Smooth muscle cell (in vitro differentiated cells): ENCODE measurements around the gene CD9. TPM values are rescaled to one million over a fixed set of nuclear protein-coding genes. Genes with fewer than 3 reads are reported as not detected.
A peak's percentile ranks its signal among the peaks of the same experiment; 100 is the strongest.

Experiments
- DNase-seq: peaks from one replicate; lab custom pipeline; 2025; ENCODE audit not compliant: unreplicated experiment; lab: John Stamatoyannopoulos, UW
- H2AFZ ChIP-seq: fragments of 200-600 bp; sonication (generic); 2 replicates; pipeline ENCODE4 v1.6.0; 2016; ENCODE audit warnings: antibody characterized with exemption, low read depth, mild to moderate bottlenecking
- H3F3A ChIP-seq: fragments of 200-600 bp; sonication (generic); 2 replicates; pipeline ENCODE4 v1.6.0; 2017; ENCODE audit warnings: antibody characterized with exemption, low read depth
- H3K27ac ChIP-seq: fragments of 200-600 bp; sonication (generic); 2 replicates; pipeline ENCODE4 v1.5.1; 2016; ENCODE audit warnings: low read depth, mild to moderate bottlenecking
- H3K27me3 ChIP-seq: fragments of 200-600 bp; sonication (generic); 2 replicates; pipeline ENCODE4 v1.6.1; 2016; ENCODE audit warnings: low read depth, mild to moderate bottlenecking
- H3K36me3 ChIP-seq: fragments of 200-600 bp; sonication (generic); 2 replicates; pipeline ENCODE4 v1.5.1; 2016; ENCODE audit warnings: low read depth
- H3K4me1 ChIP-seq: fragments of 200-600 bp; sonication (generic); 2 replicates; pipeline ENCODE4 v1.5.1; 2016; ENCODE audit warnings: low read depth
- H3K4me2 ChIP-seq: fragments of 200-600 bp; sonication (generic); 2 replicates; pipeline ENCODE4 v1.6.0; 2016; ENCODE audit warnings: mild to moderate bottlenecking
- H3K4me3 ChIP-seq: fragments of 200-600 bp; sonication (generic); 2 replicates; pipeline ENCODE4 v1.5.1; 2016; ENCODE audit warnings: mild to moderate bottlenecking
- H3K79me2 ChIP-seq: fragments of 200-600 bp; sonication (generic); 2 replicates; pipeline ENCODE4 v1.6.0; 2016; ENCODE audit warnings: low read depth, mild to moderate bottlenecking
- H3K9ac ChIP-seq: fragments of 200-600 bp; sonication (generic); 2 replicates; pipeline ENCODE4 v1.6.0; 2016; ENCODE audit warnings: low read depth
- H3K9me3 ChIP-seq: fragments of 200-600 bp; sonication (generic); replicated peaks from 2 replicates; pipeline ENCODE4 v1.5.1; 2016; ENCODE audit warnings: low read depth
- H4K20me1 ChIP-seq: fragments of 200-600 bp; sonication (generic); 2 replicates; pipeline ENCODE4 v1.6.0; 2016; ENCODE audit warnings: low read depth
- CTCF ChIP-seq: fragments of 200-600 bp; sonication (generic); IDR thresholded peaks from 2 replicates; pipeline ENCODE4 v1.5.1; 2017; ENCODE audit warnings: borderline replicate concordance, mild to moderate bottlenecking, antibody characterized with exemption; ENCODE audit not compliant: insufficient read depth, poor library complexity, severe bottlenecking
- WGBS: methylation state at CpG from one replicate; pipeline ENCODE4 v1.1.7; 2016; ENCODE audit warnings: low lambda C conversion rate; 5-methylcytosine and 5-hydroxymethylcytosine counted together
- polyA plus RNA-seq: library from polyadenylated mRNA; unstranded; fragments of >200 nt; fragmentation: Nextera tagmentation; extraction: Ambion mirVana; gene quantifications from 2 replicates; pipeline ENCODE4 v1.2.1, GENCODE V29; 2016
- total RNA-seq: library from RNA; depleted of rRNA; stranded (reverse); fragments of >200 nt; gene quantifications from 2 replicates; pipeline ENCODE4 v1.2.3, GENCODE V29; 2014

The CD9 gene
- total and polyA plus RNA-seq, 2 experiments from 2014 or later: 144 to 207 TPM

- 81% methylated on average over 2 of the region's 2 CpGs for WGBS
These were observed 49.4 kb downstream of the CD9 start for GRCh38 chr12:6249580-6249979.

GRCh38 chr12:6250343-6250742 is 50.1 kb downstream of the CD9 start:
- Histone ChIP-seq H3K9me3 (no peaks in the 10 kb centered on the region), H3K27me3 (no peaks in the 10 kb centered on the region), H3K36me3 (no peaks in the 10 kb centered on the region), H3K9ac (no peak overlapping the region), H3K4me3 (no peak overlapping the region), H2AFZ (peak overlapping the region; percentile 28), H3K4me2 (peak overlapping the region; percentile 37), H4K20me1 (no peaks in the 10 kb centered on the region), H3F3A (no peaks in the 10 kb centered on the region), H3K27ac (no peak overlapping the region), H3K79me2 (no peaks in the 10 kb centered on the region), H3K4me1 (no peaks in the 10 kb centered on the region)
- 35% methylated on average over 5 of the region's 5 CpGs for WGBS
- no peak for DNase-seq
- no peak for TF ChIP-seq CTCF

More at GRCh38 chr12:6249580-6249979, 49.4 kb downstream of the CD9 start:
- Histone ChIP-seq H3K9ac (no peak overlapping the region), H3K4me3 (no peak overlapping the region), H3F3A (no peaks in the 10 kb centered on the region), H3K4me1 (no peaks in the 10 kb centered on the region), H3K27me3 (no peaks in the 10 kb centered on the region), H3K4me2 (no peak overlapping the region), H4K20me1 (no peaks in the 10 kb centered on the region), H3K9me3 (no peaks in the 10 kb centered on the region), H2AFZ (no peak overlapping the region), H3K79me2 (no peaks in the 10 kb centered on the region), H3K27ac (no peak overlapping the region), H3K36me3 (no peaks in the 10 kb centered on the region)
- no peak for DNase-seq
- no peak for TF ChIP-seq CTCF

- no peaks in the 10 kb centered on the region for H3K4me1 ChIP-seq
- H3K4me2 ChIP-seq: no peak overlapping the region
- TF ChIP-seq CTCF: no peak
- no peaks in the 10 kb centered on the region for H3K79me2 ChIP-seq
- no peaks in the 10 kb centered on the region for H3K36me3 ChIP-seq
- no peak for DNase-seq
- H3F3A ChIP-seq: no peaks in the 10 kb centered on the region
- H3K27ac ChIP-seq: no peak overlapping the region
- WGBS: 81% methylated on average over 6 of the region's 6 CpGs
- no peaks in the 10 kb centered on the region for H3K27me3 ChIP-seq
- H3K9ac ChIP-seq: no peak overlapping the region
- no peak overlapping the region for H2AFZ ChIP-seq
- no peaks in the 10 kb centered on the region for H3K9me3 ChIP-seq
- H3K4me3 ChIP-seq: no peak overlapping the region
- H4K20me1 ChIP-seq: no peaks in the 10 kb centered on the region
These were observed 53.1 kb downstream of the CD9 start for GRCh38 chr12:6253278-6253677.

GRCh38 chr12:6254491-6254890 is 54.3 kb downstream of the CD9 start:
- no peak overlapping the region for H3K9ac ChIP-seq
- no peak for DNase-seq
- no peaks in the 10 kb centered on the region for H3K36me3 ChIP-seq
- H3K79me2 ChIP-seq: no peaks in the 10 kb centered on the region
- H2AFZ ChIP-seq: no peak overlapping the region
- H3K27me3 ChIP-seq: no peaks in the 10 kb centered on the region
- no peaks in the 10 kb centered on the region for H4K20me1 ChIP-seq
- WGBS: 98% methylated on average over 8 of the region's 8 CpGs
- H3K4me3 ChIP-seq: no peak overlapping the region
- no peaks in the 10 kb centered on the region for H3K9me3 ChIP-seq
- H3K4me1 ChIP-seq: no peaks in the 10 kb centered on the region
- no peak overlapping the region for H3K27ac ChIP-seq
- H3K4me2 ChIP-seq: no peak overlapping the region
- H3F3A ChIP-seq: no peaks in the 10 kb centered on the region
- TF ChIP-seq CTCF: no peak
